ENCODE results near the gene ZFAND3.

ZFAND3 gene

DNA sequence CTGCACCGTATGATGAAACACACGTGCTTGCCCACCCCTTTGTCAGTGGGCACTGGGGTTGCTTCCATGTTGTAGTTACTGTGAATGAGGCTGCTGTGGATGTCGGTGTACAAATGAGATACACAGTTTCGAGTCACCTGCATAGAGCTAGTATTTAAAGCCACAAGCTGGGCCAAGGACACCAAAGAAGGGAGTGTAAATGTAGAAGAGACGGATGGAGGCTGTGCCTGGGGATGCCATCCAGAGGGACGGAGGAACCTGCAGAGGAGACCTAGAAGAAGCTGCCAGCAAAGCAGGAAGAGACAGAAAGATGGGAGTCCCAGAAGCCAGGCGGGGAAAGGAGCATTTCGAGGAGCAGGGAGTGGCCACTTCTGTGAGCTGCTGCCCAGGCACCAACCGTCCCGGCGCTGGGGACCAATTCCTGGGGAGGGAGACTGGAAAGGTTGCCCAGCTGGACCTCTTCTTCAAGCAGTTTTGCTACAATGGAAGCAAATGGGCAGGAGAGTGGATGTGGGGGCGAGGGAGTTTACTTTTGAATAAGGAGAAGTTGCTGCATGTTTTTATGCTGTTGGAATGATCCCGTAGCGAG, 339.3 kb downstream of the ZFAND3 start:
- H3F3A ChIP-seq (ENCODE audit: insufficient read depth, low read length) = no peaks in the 10 kb centered on the region
- H3K27me3 ChIP-seq (ENCODE audit: insufficient read depth, low read length) = no peaks in the 10 kb centered on the region
- H3K36me3 ChIP-seq (ENCODE audit: insufficient read depth, low read length) = no peaks in the 10 kb centered on the region
- no peaks in the 10 kb centered on the region for H3K9me2 ChIP-seq (ENCODE audit: low read depth, low read length)
- H3K9me3 ChIP-seq (ENCODE audit: low read length) = no peaks in the 10 kb centered on the region
- no peak for TF ChIP-seq EZH2 (IDR thresholded peaks at IDR 0.05; ENCODE audit: borderline replicate concordance, low read length)
- TF ChIP-seq, protein P1, sequence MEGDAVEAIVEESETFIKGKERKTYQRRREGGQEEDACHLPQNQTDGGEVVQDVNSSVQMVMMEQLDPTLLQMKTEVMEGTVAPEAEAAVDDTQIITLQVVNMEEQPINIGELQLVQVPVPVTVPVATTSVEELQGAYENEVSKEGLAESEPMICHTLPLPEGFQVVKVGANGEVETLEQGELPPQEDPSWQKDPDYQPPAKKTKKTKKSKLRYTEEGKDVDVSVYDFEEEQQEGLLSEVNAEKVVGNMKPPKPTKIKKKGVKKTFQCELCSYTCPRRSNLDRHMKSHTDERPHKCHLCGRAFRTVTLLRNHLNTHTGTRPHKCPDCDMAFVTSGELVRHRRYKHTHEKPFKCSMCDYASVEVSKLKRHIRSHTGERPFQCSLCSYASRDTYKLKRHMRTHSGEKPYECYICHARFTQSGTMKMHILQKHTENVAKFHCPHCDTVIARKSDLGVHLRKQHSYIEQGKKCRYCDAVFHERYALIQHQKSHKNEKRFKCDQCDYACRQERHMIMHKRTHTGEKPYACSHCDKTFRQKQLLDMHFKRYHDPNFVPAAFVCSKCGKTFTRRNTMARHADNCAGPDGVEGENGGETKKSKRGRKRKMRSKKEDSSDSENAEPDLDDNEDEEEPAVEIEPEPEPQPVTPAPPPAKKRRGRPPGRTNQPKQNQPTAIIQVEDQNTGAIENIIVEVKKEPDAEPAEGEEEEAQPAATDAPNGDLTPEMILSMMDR (IDR thresholded peaks at IDR 0.05; ENCODE audit: low read length) = no peak
- H3K4me2 ChIP-seq (ENCODE audit: low read length) = no peak overlapping the region
- H2AFZ ChIP-seq (ENCODE audit: low read length) = no peak overlapping the region
- H3K9ac ChIP-seq (ENCODE audit: low read length) = no peak overlapping the region
- H3K27ac ChIP-seq (ENCODE audit: low read depth, low read length, poor library complexity, severe bottlenecking) = no peak overlapping the region
- H4K20me1 ChIP-seq (ENCODE audit: insufficient read depth, low read length) = no peaks in the 10 kb centered on the region
- H3K4me1 ChIP-seq (ENCODE audit: insufficient read depth, low read length, severe bottlenecking) = peaks cover 3% of the 10 kb centered on the region
- no peaks in the 10 kb centered on the region for H3K79me2 ChIP-seq (ENCODE audit: insufficient read depth, low read length)
- no peak overlapping the region for H3K4me3 ChIP-seq (ENCODE audit: low read depth, low read length, poor library complexity, severe bottlenecking)

DNA sequence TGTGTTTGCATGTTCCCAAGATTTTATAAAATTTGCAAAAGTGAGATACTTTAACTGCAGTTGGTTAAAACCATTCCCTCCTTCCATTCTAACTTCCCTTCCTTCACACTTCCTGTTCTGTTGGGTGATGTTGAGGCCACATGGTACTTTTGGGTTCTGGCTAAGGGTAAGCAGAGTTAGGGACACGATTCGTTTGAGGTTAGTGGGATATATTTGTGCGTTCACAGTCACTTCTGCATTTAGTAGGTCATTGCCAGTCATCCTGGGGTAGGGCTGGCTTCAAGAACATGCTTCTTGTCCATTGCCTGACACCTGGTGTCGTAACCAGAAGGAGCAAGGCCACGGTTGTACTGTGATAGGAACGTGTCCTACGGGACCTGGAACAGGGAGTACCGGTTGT, 340.1 kb downstream of the ZFAND3 start:
- H3K79me2 ChIP-seq (ENCODE audit: insufficient read depth, low read length) = no peaks in the 10 kb centered on the region
- H3K27ac ChIP-seq (ENCODE audit: low read depth, low read length, poor library complexity, severe bottlenecking) = no peak overlapping the region
- no peaks in the 10 kb centered on the region for H3K9me2 ChIP-seq (ENCODE audit: low read depth, low read length)
- no peaks in the 10 kb centered on the region for H3K4me1 ChIP-seq (ENCODE audit: insufficient read depth, low read length, severe bottlenecking)
- no peaks in the 10 kb centered on the region for H3K27me3 ChIP-seq (ENCODE audit: insufficient read depth, low read length)
- no peaks in the 10 kb centered on the region for H3K9me3 ChIP-seq (ENCODE audit: low read length)
- H2AFZ ChIP-seq (ENCODE audit: low read length) = no peak overlapping the region
- H3K36me3 ChIP-seq (ENCODE audit: insufficient read depth, low read length) = no peaks in the 10 kb centered on the region
- H3K4me3 ChIP-seq (ENCODE audit: low read depth, low read length, poor library complexity, severe bottlenecking) = no peak overlapping the region
- H3K4me2 ChIP-seq (ENCODE audit: low read length) = no peak overlapping the region
- H3K9ac ChIP-seq (ENCODE audit: low read length) = no peak overlapping the region
- H3F3A ChIP-seq (ENCODE audit: insufficient read depth, low read length) = no peaks in the 10 kb centered on the region
- H4K20me1 ChIP-seq (ENCODE audit: insufficient read depth, low read length) = no peaks in the 10 kb centered on the region
- no peak for TF ChIP-seq EZH2 (IDR thresholded peaks at IDR 0.05; ENCODE audit: borderline replicate concordance, low read length)
- TF ChIP-seq, protein P1 (IDR thresholded peaks at IDR 0.05; ENCODE audit: low read length) = no peak

DNA sequence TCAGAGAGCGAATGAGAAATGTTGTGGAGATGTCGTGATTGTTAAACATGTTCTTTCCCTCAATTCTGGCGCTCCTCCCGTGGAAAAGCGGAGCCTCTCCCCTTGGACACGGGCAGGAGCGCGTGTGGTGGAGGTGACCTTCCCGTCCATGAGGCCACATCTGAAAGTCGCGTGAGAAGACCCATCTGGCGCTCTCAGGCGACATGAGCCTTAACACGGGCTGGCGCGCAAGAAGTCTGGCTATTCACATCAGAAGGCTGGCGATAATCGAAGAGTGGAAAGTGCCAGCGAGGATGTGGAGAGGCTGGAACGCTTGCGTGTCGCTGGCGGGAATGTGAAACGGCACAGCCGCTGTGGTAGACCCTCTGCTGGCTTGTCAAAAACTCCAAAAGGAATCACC, 341.3 kb downstream of the ZFAND3 start:
- Histone ChIP-seq H3K4me3 (ENCODE audit: low read depth, low read length, poor library complexity, severe bottlenecking) (no peak overlapping the region), H3K36me3 (ENCODE audit: insufficient read depth, low read length) (no peaks in the 10 kb centered on the region), H3K4me1 (ENCODE audit: insufficient read depth, low read length, severe bottlenecking) (no peaks in the 10 kb centered on the region), H2AFZ (ENCODE audit: low read length) (no peak overlapping the region), H3K79me2 (ENCODE audit: insufficient read depth, low read length) (no peaks in the 10 kb centered on the region), H3K9ac (ENCODE audit: low read length) (no peak overlapping the region), H3K27me3 (ENCODE audit: insufficient read depth, low read length) (no peaks in the 10 kb centered on the region), H3K4me2 (ENCODE audit: low read length) (no peak overlapping the region), H4K20me1 (ENCODE audit: insufficient read depth, low read length) (no peaks in the 10 kb centered on the region), H3K9me2 (ENCODE audit: low read depth, low read length) (no peaks in the 10 kb centered on the region), H3K9me3 (ENCODE audit: low read length) (no peaks in the 10 kb centered on the region), H3K27ac (ENCODE audit: low read depth, low read length, poor library complexity, severe bottlenecking) (no peak overlapping the region), H3F3A (ENCODE audit: insufficient read depth, low read length) (no peaks in the 10 kb centered on the region)
- TF ChIP-seq, protein P1 (IDR thresholded peaks at IDR 0.05; ENCODE audit: low read length) = no peak
- TF ChIP-seq EZH2 (IDR thresholded peaks at IDR 0.05; ENCODE audit: borderline replicate concordance, low read length) = no peak

Data from OCI-LY1 (cell line).